Brain microvascular endothelial cell (primary cell): Measurements from ENCODE around the gene ZNF512.
"Not testable (repeated sequence)": the region's sequence is repeated elsewhere in the genome, so short reads cannot be mapped to it uniquely, and the experiment has no call there.

Experiments
- DNase-seq: peaks from one replicate; pipeline ENCODE4 v3.0.0-alpha.2; 2020
- H3K27ac ChIP-seq: fragments of 250-450 bp; sonication (Bioruptor Pico); 2 replicates; pipeline ENCODE4 v1.5.1; 2020; ENCODE audit warnings: mild to moderate bottlenecking, moderate library complexity
- H3K27me3 ChIP-seq: fragments of 250-450 bp; sonication (Bioruptor Pico); replicated peaks from 2 replicates; pipeline ENCODE4 v1.5.1; 2020; ENCODE audit warnings: mild to moderate bottlenecking
- H3K36me3 ChIP-seq: fragments of 250-450 bp; sonication (Bioruptor Pico); replicated peaks from 2 replicates; pipeline ENCODE4 v1.5.1; 2020; ENCODE audit warnings: mild to moderate bottlenecking
- H3K4me3 ChIP-seq: 2 replicates; pipeline ENCODE4 v1.5.1; 2011; ENCODE audit warnings: low read depth, mild to moderate bottlenecking, control low read depth, low read length, moderate library complexity
- CTCF ChIP-seq: IDR thresholded peaks from 2 replicates; pipeline ENCODE4 v1.5.1; 2011; ENCODE audit warnings: low read depth, mild to moderate bottlenecking, moderate library complexity, low read length, control low read depth, inconsistent platforms; ENCODE audit errors: missing control alignments
- in situ Hi-C: cut with HindIII; loops from 2 replicates; pipeline ENCODE4 v1.10.0; 2017; ENCODE audit warnings: low sequenced_read_pairs, low pct_ligation_motif_present

ZNF512 gene

GRCh38 chr2:27582695-27583389, at the start of gene ZNF512:
Gene ZNF512 (plus strand): TSS chr2:27583042. CDS start chr2:27583113, 71 bp downstream.
- in situ Hi-C loops, result no loop called here
- peak within 1 kb of the TSS; percentile 83 for H3K4me3 ChIP-seq
- peak; percentile 24 for TF ChIP-seq CTCF
- H3K36me3 ChIP-seq, result no peaks in the 10 kb centered on the region
- peak; percentile 81 for DNase-seq
- peak within 1 kb of the TSS; percentile 40 for H3K27ac ChIP-seq
- no peaks in the 10 kb centered on the region for H3K27me3 ChIP-seq

GRCh38 chr2:27537287-27537686, 45.6 kb upstream of the ZNF512 start:
- Histone ChIP-seq H3K27me3 (no peaks in the 10 kb centered on the region), H3K36me3 (no peaks in the 10 kb centered on the region), H3K27ac (no peak overlapping the region), H3K4me3 (no peak overlapping the region)
- in situ Hi-C loops, result no loop called here
- DNase-seq, result no peak
- no peak for TF ChIP-seq CTCF

GRCh38 chr2:27538839-27539450, 43.9 kb upstream of the ZNF512 start:
- H3K4me3 ChIP-seq, H3K27me3 ChIP-seq, in situ Hi-C loops, H3K36me3 ChIP-seq, DNase-seq, H3K27ac ChIP-seq: not testable (repeated sequence)

GRCh38 chr2:27539649-27540048, 43.2 kb upstream of the ZNF512 start:
- in situ Hi-C loops, DNase-seq, H3K27me3 ChIP-seq, H3K36me3 ChIP-seq, H3K4me3 ChIP-seq, H3K27ac ChIP-seq: not testable (repeated sequence)

- in situ Hi-C loops, result no loop called here
- no peak overlapping the region for H3K4me3 ChIP-seq
- H3K27ac ChIP-seq, result no peak overlapping the region
- no peak for TF ChIP-seq CTCF
- no peak for DNase-seq
- H3K36me3 ChIP-seq, result no peaks in the 10 kb centered on the region
- H3K27me3 ChIP-seq, result no peaks in the 10 kb centered on the region
Measured at GRCh38 chr2:27544143-27544821, 38.6 kb upstream of the ZNF512 start.

- Histone ChIP-seq H3K27me3 (no peaks in the 10 kb centered on the region), H3K4me3 (no peak overlapping the region), H3K27ac (no peak overlapping the region), H3K36me3 (no peaks in the 10 kb centered on the region)
- TF ChIP-seq CTCF, result no peak
- in situ Hi-C loops, result no loop called here
- no peak for DNase-seq
Measured at GRCh38 chr2:27545348-27546141, 37.3 kb upstream of the ZNF512 start.
